ENCODE measurements around the gene IP6K3. TPM values are rescaled to one million over a fixed set of nuclear protein-coding genes. Genes with fewer than 3 reads are reported as not detected.

IP6K3 gene
- total RNA-seq, 1 donor from 2014 or later, result 2.7 TPM

DNA sequence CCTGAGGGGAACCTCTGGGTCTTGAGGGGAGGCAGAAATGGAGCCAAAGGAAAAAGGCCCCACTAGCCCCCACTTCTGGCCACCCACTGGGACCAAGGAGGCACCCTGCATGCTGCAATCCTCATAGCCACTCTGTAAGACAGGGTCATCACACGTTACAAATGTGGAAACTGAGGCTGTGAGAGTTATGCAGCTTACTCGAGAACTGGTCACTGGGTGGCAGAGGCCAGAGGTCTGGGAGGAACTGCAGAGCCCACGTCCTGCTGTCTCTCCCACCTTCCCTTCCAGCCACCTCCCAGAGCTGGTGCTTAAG is 24.1 kb upstream of the IP6K3 start:
- H3K9me3 Mint-ChIP-seq (ENCODE audit: unreplicated experiment), result peaks cover 3% of the 10 kb centered on the region
- no peaks in the 10 kb centered on the region for H3K27me3 Mint-ChIP-seq (ENCODE audit: unreplicated experiment)
- TF ChIP-seq, protein P1, sequence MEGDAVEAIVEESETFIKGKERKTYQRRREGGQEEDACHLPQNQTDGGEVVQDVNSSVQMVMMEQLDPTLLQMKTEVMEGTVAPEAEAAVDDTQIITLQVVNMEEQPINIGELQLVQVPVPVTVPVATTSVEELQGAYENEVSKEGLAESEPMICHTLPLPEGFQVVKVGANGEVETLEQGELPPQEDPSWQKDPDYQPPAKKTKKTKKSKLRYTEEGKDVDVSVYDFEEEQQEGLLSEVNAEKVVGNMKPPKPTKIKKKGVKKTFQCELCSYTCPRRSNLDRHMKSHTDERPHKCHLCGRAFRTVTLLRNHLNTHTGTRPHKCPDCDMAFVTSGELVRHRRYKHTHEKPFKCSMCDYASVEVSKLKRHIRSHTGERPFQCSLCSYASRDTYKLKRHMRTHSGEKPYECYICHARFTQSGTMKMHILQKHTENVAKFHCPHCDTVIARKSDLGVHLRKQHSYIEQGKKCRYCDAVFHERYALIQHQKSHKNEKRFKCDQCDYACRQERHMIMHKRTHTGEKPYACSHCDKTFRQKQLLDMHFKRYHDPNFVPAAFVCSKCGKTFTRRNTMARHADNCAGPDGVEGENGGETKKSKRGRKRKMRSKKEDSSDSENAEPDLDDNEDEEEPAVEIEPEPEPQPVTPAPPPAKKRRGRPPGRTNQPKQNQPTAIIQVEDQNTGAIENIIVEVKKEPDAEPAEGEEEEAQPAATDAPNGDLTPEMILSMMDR (IDR thresholded peaks at IDR 0.05; ENCODE audit: partially characterized antibody, unreplicated experiment), result no peak
- H3K4me3 Mint-ChIP-seq (ENCODE audit: unreplicated experiment), result no peak overlapping the region
- peaks cover 27% of the 10 kb centered on the region for H3K4me1 Mint-ChIP-seq (ENCODE audit: low read depth, unreplicated experiment)
- no peak overlapping the region for H3K27ac Mint-ChIP-seq (ENCODE audit: unreplicated experiment)
- no peaks in the 10 kb centered on the region for H3K36me3 Mint-ChIP-seq (ENCODE audit: unreplicated experiment)
- no peak for DNase-seq

DNA sequence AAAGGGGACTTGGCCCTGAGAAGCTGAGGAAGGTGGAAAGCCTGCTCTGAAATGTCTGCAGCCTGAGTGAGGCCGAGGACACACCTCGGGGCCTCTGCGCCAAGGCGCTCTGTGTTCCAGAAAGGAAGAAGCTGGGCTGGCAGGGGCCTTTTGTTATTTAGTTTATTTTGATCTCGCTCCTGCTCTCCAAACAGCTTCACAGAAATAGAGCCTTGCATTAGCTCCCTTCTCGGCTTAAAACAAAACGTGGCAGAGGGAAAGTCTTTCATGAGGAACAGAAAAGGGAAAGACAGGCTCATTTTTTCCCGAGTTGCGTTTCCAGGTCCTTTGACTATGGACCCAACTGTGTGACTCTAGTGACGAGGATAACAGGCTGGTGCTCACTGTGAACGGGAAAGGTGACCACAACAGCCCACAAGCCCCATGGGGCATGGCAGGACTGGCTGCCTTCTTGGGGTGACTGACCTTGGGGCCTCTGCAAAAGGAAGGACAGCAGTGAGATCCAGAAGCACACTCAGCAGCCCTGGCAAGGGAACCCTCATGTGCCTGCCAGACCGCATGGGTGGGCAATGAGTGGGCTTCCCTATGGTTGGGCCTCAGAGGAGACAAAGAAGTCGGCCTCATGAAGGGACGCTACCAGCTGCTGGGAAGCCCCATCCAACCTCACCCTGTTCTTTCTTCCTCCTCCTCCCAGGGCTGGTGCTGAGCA is 23.6 kb upstream of the IP6K3 start:
- H3K27me3 Mint-ChIP-seq (ENCODE audit: unreplicated experiment), result no peaks in the 10 kb centered on the region
- no peak for DNase-seq
- H3K27ac Mint-ChIP-seq (ENCODE audit: unreplicated experiment), result no peak overlapping the region
- H3K9me3 Mint-ChIP-seq (ENCODE audit: unreplicated experiment), result peaks cover 3% of the 10 kb centered on the region
- no peaks in the 10 kb centered on the region for H3K36me3 Mint-ChIP-seq (ENCODE audit: unreplicated experiment)
- peaks cover 27% of the 10 kb centered on the region for H3K4me1 Mint-ChIP-seq (ENCODE audit: low read depth, unreplicated experiment)
- no peak overlapping the region for H3K4me3 Mint-ChIP-seq (ENCODE audit: unreplicated experiment)
- TF ChIP-seq, protein P1 (IDR thresholded peaks at IDR 0.05; ENCODE audit: partially characterized antibody, unreplicated experiment), result no peak

DNA sequence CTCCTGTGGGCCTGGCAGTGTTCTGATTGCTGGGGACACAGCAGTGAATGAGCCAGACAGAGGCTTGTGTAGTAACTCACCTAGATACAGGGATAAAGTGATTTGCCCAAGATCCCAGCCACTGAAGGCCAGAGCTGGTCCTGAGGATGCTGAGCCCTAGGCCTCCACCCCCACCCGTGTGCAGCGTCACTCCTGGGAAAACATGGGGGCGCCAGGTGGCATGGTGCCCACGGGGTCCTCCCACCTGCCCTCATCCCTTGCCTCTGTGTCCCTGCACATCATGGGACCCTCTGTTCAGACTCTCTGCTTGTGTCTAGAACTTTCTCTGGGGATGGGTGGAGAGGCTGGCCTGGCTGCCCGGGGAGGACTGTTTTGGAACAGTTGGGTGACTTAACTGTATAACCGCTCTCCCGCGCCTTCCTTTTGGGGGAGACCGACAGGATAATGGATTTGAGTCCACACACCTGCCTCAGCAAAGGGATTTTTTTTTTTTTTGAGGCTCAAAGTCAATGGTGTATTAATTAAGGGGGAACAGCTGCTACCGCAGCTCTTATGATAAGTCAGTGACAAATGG is 22.6 kb upstream of the IP6K3 start:
- Mint-ChIP-seq H3K27me3 (ENCODE audit: unreplicated experiment) (peaks cover 6% of the 10 kb centered on the region), H3K4me1 (ENCODE audit: low read depth, unreplicated experiment) (peaks cover 27% of the 10 kb centered on the region), H3K36me3 (ENCODE audit: unreplicated experiment) (no peaks in the 10 kb centered on the region), H3K9me3 (ENCODE audit: unreplicated experiment) (peaks cover 3% of the 10 kb centered on the region), H3K4me3 (ENCODE audit: unreplicated experiment) (no peak overlapping the region), H3K27ac (ENCODE audit: unreplicated experiment) (no peak overlapping the region)
- TF ChIP-seq, protein P1 (IDR thresholded peaks at IDR 0.05; ENCODE audit: partially characterized antibody, unreplicated experiment), result no peak
- DNase-seq, result no peak

DNA sequence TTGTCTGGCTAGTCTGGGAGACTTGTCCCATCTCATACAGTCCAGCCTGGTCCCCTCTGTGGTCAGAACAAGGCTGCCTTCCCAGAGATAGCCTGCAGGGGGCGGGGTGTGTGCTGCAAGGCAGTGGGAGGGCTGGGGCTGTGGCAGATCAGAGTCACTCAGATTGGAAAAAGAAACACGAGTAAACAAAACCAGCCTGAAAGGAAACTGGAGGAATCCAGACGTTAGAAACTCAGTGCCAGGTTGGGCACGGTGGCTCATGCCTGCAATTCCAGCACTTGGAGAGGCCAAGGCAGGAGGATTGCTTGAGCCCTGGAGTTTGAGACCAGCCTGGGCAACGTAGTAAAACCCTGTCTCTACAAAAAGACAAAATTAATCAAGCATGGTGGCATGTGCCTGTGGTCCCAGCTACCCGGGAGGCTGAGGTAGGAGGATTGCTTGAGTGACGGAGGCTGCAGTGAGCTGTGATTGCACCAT is 22.0 kb upstream of the IP6K3 start:
- Mint-ChIP-seq H3K4me1 (ENCODE audit: low read depth, unreplicated experiment) (peaks cover 30% of the 10 kb centered on the region), H3K27me3 (ENCODE audit: unreplicated experiment) (peaks cover 6% of the 10 kb centered on the region), H3K27ac (ENCODE audit: unreplicated experiment) (peak overlapping the region; percentile 28), H3K36me3 (ENCODE audit: unreplicated experiment) (no peaks in the 10 kb centered on the region), H3K9me3 (ENCODE audit: unreplicated experiment) (peaks cover 3% of the 10 kb centered on the region), H3K4me3 (ENCODE audit: unreplicated experiment) (peak overlapping the region; percentile 15)
- TF ChIP-seq, protein P1 (IDR thresholded peaks at IDR 0.05; ENCODE audit: partially characterized antibody, unreplicated experiment), result peak; percentile 82
- DNase-seq, result peak; percentile 95
